Ovary (tissue), 3 donors: ENCODE results near the gene GDPGP1.

Experiments
- CTCF ChIP-seq, 3 donors: fragments of 450-650 bp in 2 of 3; fragments of 200-600 bp in 1 of 3; IDR thresholded peaks; one replicate each; pipeline versions ENCODE4 v1.5.1 to v1.8.0; 2016 to 2022; ENCODE audit warnings: antibody characterized with exemption in 3 of 3, mild to moderate bottlenecking in 1 of 3
- EP300 ChIP-seq: sonication (generic); formaldehyde crosslinking; IDR thresholded peaks from one replicate; pipeline ENCODE4 v1.6.1; 2017; ENCODE audit warnings: antibody characterized with exemption
- POLR2A ChIP-seq: fragments of 450-650 bp; IDR thresholded peaks from one replicate; pipeline ENCODE4 v1.6.1; 2017; ENCODE audit warnings: antibody characterized with exemption, mild to moderate bottlenecking, moderate library complexity
- donor health status: DM: no; HTN: no; CAD: no.

- no peak for TF ChIP-seq POLR2A
- TF ChIP-seq CTCF (IDR thresholded peaks at IDR 0.05), result no peak
- no peak for TF ChIP-seq EP300
Measured at GRCh38 chr15:90203473-90203872, 30.5 kb upstream of the GDPGP1 start.
